GM23338 (cell line): Measurements from ENCODE around the gene ZCCHC13. TPM values are rescaled to one million over a fixed set of nuclear protein-coding genes. Genes with fewer than 3 reads are reported as not detected.
"Not testable (repeated sequence)": the region's sequence is repeated elsewhere in the genome, so short reads cannot be mapped to it uniquely, and the experiment has no call there.

Experiments used
- ATAC-seq: fragments of 200-7000 bp; cut with Tn5 transposase; 3 replicates; pipeline ENCODE4 v1.9.1; 2020
- DNase-seq: peaks from one replicate; pipeline ENCODE4 v3.0.0-alpha.2; 2015; ENCODE audit warnings: low spot score
- H2AFZ ChIP-seq: fragments of 200-600 bp; sonication (generic); 2 replicates; pipeline ENCODE4 v1.8.0; 2016; ENCODE audit warnings: antibody characterized with exemption, mild to moderate bottlenecking, moderate library complexity
- H3F3A ChIP-seq: fragments of 200-600 bp; sonication (generic); replicated peaks from 2 replicates; pipeline ENCODE4 v1.8.0; 2017; ENCODE audit warnings: antibody characterized with exemption, mixed run types, low read depth
- H3K27ac ChIP-seq: fragments of 200-600 bp; sonication (generic); 2 replicates; pipeline ENCODE4 v1.6.1; 2016; ENCODE audit warnings: low read depth
- H3K27me3 ChIP-seq: fragments of 200-600 bp; sonication (generic); 2 replicates; pipeline ENCODE4 v1.8.0; 2016; ENCODE audit warnings: mild to moderate bottlenecking, mixed run types, moderate library complexity; ENCODE audit not compliant: insufficient read depth
- H3K36me3 ChIP-seq: fragments of 200-600 bp; sonication (generic); 2 replicates; pipeline ENCODE4 v1.8.0; 2016; ENCODE audit warnings: mild to moderate bottlenecking; ENCODE audit not compliant: insufficient read depth
- H3K4me1 ChIP-seq: fragments of 200-600 bp; sonication (generic); 2 replicates; pipeline ENCODE4 v1.8.0; 2016; ENCODE audit warnings: mild to moderate bottlenecking, moderate library complexity; ENCODE audit not compliant: insufficient read depth
- H3K4me2 ChIP-seq: fragments of 200-600 bp; sonication (generic); 2 replicates; pipeline ENCODE4 v1.7.1; 2017; ENCODE audit warnings: mixed run types
- H3K4me3 ChIP-seq: fragments of 200-600 bp; sonication (generic); 2 replicates; pipeline ENCODE4 v1.6.1; 2016; ENCODE audit warnings: mixed run types
- H3K79me2 ChIP-seq: fragments of 200-600 bp; sonication (generic); replicated peaks from 2 replicates; pipeline ENCODE4 v1.8.0; 2017; ENCODE audit warnings: mild to moderate bottlenecking; ENCODE audit not compliant: insufficient read depth
- H3K9me2 ChIP-seq: fragments of 200-600 bp; sonication (generic); 2 replicates; pipeline ENCODE4 v1.8.0; 2017; ENCODE audit not compliant: insufficient read depth
- H4K20me1 ChIP-seq: fragments of 200-600 bp; sonication (generic); replicated peaks from 2 replicates; pipeline ENCODE4 v1.8.0; 2017; ENCODE audit warnings: mild to moderate bottlenecking; ENCODE audit not compliant: insufficient read depth
- H3K27ac Mint-ChIP-seq: 2 replicates; pipeline ENCODE4 v1.8.0; 2020; ENCODE audit warnings: inconsistent platforms, mild to moderate bottlenecking, moderate library complexity, mixed read lengths
- H3K27me3 Mint-ChIP-seq: 3 replicates; pipeline ENCODE4 v1.8.0; 2022; ENCODE audit warnings: low read depth, mild to moderate bottlenecking, moderate library complexity, mixed read lengths, inconsistent platforms; ENCODE audit not compliant: insufficient read depth, poor library complexity
- H3K36me3 Mint-ChIP-seq: 3 replicates; pipeline ENCODE4 v1.8.0; 2021; ENCODE audit warnings: low read depth, mild to moderate bottlenecking, inconsistent platforms, moderate library complexity, mixed read lengths
- H3K4me1 Mint-ChIP-seq: 3 replicates; pipeline ENCODE4 v1.8.0; 2020; ENCODE audit warnings: mild to moderate bottlenecking, inconsistent platforms, mixed read lengths
- H3K4me3 Mint-ChIP-seq: 3 replicates; pipeline ENCODE4 v1.8.0; 2021; ENCODE audit warnings: moderate library complexity, mild to moderate bottlenecking, inconsistent platforms, mixed read lengths
- H3K9me3 Mint-ChIP-seq: 3 replicates; pipeline ENCODE4 v1.8.0; 2020; ENCODE audit warnings: moderate library complexity, mild to moderate bottlenecking, inconsistent platforms, mixed read lengths
- EZH2 ChIP-seq: fragments of 200-600 bp; sonication (generic); IDR thresholded peaks from one replicate; pipeline ENCODE4 v1.8.0; 2017; ENCODE audit warnings: antibody characterized with exemption, mild to moderate bottlenecking, low read depth; ENCODE audit not compliant: unreplicated experiment
- EZH2phosphoT487 ChIP-seq: fragments of 200-600 bp; sonication (generic); IDR thresholded peaks from one replicate; pipeline ENCODE4 v1.8.1; 2018; ENCODE audit warnings: antibody characterized with exemption; ENCODE audit not compliant: unreplicated experiment
- JUNB ChIP-seq: IDR thresholded peaks from one replicate; pipeline ENCODE4 v1.6.1; 2016; ENCODE audit warnings: antibody characterized with exemption; ENCODE audit not compliant: unreplicated experiment
- REST ChIP-seq: IDR thresholded peaks from one replicate; pipeline ENCODE4 v1.6.1; 2018; ENCODE audit warnings: antibody characterized with exemption; ENCODE audit not compliant: unreplicated experiment
- STAT1 ChIP-seq: IDR thresholded peaks from one replicate; pipeline ENCODE4 v1.6.1; 2016; ENCODE audit warnings: antibody characterized with exemption; ENCODE audit not compliant: unreplicated experiment
- ZNF331 ChIP-seq: fragments of 250-450 bp; sonication (Bioruptor Pico); IDR thresholded peaks from 2 replicates; pipeline ENCODE4 v1.5.0; 2020; ENCODE audit warnings: low read depth, mild to moderate bottlenecking, moderate library complexity
- ZNF462 ChIP-seq: fragments of 250-450 bp; sonication (Bioruptor Pico); IDR thresholded peaks from 2 replicates; pipeline ENCODE4 v1.5.0; 2020; ENCODE audit warnings: mild to moderate bottlenecking, moderate library complexity
- polyA plus RNA-seq: library from polyadenylated mRNA; unstranded; fragments of >200 nt; fragmentation: Nextera tagmentation; extraction: Ambion mirVana; gene quantifications from 2 replicates; pipeline ENCODE4 v1.2.1, GENCODE V29; 2016
- total RNA-seq: library from RNA; depleted of rRNA; stranded (reverse); fragments of >200 nt; shearing (Covaris generic); gene quantifications from 2 replicates; pipeline ENCODE4 v1.2.3, GENCODE V29; 2014

Gene ZCCHC13
- total and polyA plus RNA-seq, 2 experiments from 2014 or later: not detected

DNA sequence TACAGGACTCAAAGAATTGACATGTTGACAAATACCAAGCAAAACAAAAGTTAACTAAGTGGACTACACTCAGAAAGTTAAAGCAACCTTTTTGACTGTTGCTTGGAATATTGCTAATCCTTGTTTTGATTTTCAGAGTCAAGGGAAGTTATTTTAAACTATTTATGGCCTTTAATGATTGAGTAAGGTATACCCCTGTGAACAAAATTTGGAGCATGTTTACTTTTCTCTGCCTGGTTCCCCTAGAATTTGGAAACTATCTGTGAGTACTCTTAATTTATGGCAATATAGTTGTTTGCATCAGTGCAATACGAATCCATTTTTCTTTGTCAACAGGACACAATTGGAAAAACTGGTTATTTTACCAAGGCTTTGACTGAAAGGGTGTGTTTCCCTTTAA, 45.9 kb upstream of the ZCCHC13 start:
- not testable (repeated sequence) for H3K36me3 ChIP-seq, H3K27me3 ChIP-seq, H3F3A ChIP-seq, H4K20me1 ChIP-seq, DNase-seq, H3K27me3 Mint-ChIP-seq, H2AFZ ChIP-seq, H3K9me2 ChIP-seq, H3K27ac Mint-ChIP-seq, ATAC-seq, H3K4me3 ChIP-seq
- Histone ChIP-seq H3K79me2 (peaks cover 18% of the 10 kb centered on the region; the same call in 1 of the 2 replicates), H3K4me1 (peaks cover 67% of the 10 kb centered on the region), H3K27ac (peak overlapping the region; percentile 87; the same call in 1 of the 2 replicates), H3K4me2 (0 out of 2 replicates have a peak overlapping the region, but pooled peaks have one; percentile 48)
- Mint-ChIP-seq H3K9me3 (peaks cover 10% of the 10 kb centered on the region; the same call in 2 of the 3 replicates), H3K4me1 (peaks cover 69% of the 10 kb centered on the region), H3K36me3 (peaks cover 78% of the 10 kb centered on the region), H3K4me3 (0 out of 3 replicates have a peak overlapping the region, but pooled peaks have one; percentile 16)

GRCh38 chrX:74259885-74260491, 44.0 kb upstream of the ZCCHC13 start:
- H3K4me3 ChIP-seq: no peak overlapping the region
- peaks cover 67% of the 10 kb centered on the region for H3K4me1 ChIP-seq
- H3K9me2 ChIP-seq: no peaks in the 10 kb centered on the region
- H3K27ac ChIP-seq: peak overlapping the region; percentile 97
- Mint-ChIP-seq H3K4me3 (peak overlapping the region; percentile 55), H3K36me3 (peaks cover 65% of the 10 kb centered on the region), H3K27ac (peak overlapping the region; percentile 98), H3K27me3 (peaks cover 4% of the 10 kb centered on the region), H3K9me3 (peaks cover 10% of the 10 kb centered on the region; the same call in 2 of the 3 replicates), H3K4me1 (peaks cover 60% of the 10 kb centered on the region)
- TF ChIP-seq STAT1 (no peak), EZH2phosphoT487 (no peak), ZNF462 (CRISPR knock-in tag) (no peak), ZNF331 (no peak), EZH2 (no peak), JUNB (no peak), REST (no peak)
- peak; percentile 88 for DNase-seq
- H2AFZ ChIP-seq: no peak overlapping the region
- peaks cover 1% of the 10 kb centered on the region; the same call in 1 of the 2 replicates for H4K20me1 ChIP-seq
- peak; percentile 88 for ATAC-seq
- no peaks in the 10 kb centered on the region for H3K27me3 ChIP-seq
- peak overlapping the region; percentile 56 for H3K4me2 ChIP-seq
- H3K79me2 ChIP-seq: peaks cover 18% of the 10 kb centered on the region; the same call in 1 of the 2 replicates
- peaks cover 7% of the 10 kb centered on the region for H3F3A ChIP-seq
- no peaks in the 10 kb centered on the region for H3K36me3 ChIP-seq
